ENCODE data around the gene SLC25A52.

- TF ChIP-seq POLR2A (IDR thresholded peaks at IDR 0.05) = no peak
- TF ChIP-seq, protein P1, sequence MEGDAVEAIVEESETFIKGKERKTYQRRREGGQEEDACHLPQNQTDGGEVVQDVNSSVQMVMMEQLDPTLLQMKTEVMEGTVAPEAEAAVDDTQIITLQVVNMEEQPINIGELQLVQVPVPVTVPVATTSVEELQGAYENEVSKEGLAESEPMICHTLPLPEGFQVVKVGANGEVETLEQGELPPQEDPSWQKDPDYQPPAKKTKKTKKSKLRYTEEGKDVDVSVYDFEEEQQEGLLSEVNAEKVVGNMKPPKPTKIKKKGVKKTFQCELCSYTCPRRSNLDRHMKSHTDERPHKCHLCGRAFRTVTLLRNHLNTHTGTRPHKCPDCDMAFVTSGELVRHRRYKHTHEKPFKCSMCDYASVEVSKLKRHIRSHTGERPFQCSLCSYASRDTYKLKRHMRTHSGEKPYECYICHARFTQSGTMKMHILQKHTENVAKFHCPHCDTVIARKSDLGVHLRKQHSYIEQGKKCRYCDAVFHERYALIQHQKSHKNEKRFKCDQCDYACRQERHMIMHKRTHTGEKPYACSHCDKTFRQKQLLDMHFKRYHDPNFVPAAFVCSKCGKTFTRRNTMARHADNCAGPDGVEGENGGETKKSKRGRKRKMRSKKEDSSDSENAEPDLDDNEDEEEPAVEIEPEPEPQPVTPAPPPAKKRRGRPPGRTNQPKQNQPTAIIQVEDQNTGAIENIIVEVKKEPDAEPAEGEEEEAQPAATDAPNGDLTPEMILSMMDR (IDR thresholded peaks at IDR 0.05 in 8 of 11, conservative IDR thresholded peaks at IDR 0.05 in 3 of 11) = no peak
These were observed 12.0 kb upstream of the SLC25A52 start for GRCh38 chr18:31772699-31773098.
